Bone marrow (tissue), 2 donors: Measurements from ENCODE around the gene SLC12A2.

Source experiments
- DNase-seq, 2 donors: peaks; one replicate each; lab custom pipeline; 2025; lab: John Stamatoyannopoulos, UW

SLC12A2 gene

GRCh38 chr5:128097224-128097623, 13.7 kb downstream of the SLC12A2 start:
- no peak for DNase-seq

DNA sequence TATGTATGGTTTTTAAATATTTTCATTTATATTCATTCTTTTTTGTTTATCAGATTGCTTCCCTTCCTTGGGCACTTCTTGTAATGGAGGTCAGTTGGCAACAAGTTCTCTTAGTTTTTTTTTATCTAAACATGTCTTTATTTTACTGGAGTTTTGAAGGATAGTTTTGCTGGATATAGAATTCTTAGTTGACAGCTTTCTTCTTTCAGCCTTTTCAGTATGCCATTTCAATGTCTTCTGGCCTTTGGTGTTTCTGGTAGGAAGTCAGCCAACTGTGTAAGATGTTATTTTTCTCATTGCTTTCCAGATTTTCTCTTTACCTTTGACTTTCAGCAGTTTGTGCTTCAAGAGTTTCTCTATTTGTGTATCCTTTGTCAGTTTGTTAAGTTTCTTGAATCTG, 14.2 kb downstream of the SLC12A2 start:
- no peak for DNase-seq

DNA sequence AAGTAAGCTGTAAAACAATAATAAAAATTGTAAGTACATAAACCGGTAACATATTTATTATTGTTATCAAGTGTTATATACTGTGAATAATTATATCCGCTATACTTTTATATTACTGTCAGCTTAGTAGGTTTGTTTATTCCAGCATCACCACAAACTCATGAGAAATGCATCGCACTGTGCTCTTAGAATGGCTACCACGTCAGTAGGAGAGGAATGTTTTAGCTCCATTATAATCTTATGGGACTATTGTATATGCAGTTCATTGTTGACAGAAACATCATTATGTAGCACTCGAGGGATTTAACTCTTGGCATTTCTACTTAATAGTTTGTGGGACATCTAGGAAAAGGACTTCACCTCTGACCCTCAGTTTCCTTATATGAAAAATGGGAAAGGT, 16.4 kb downstream of the SLC12A2 start:
- no peak for DNase-seq

DNA sequence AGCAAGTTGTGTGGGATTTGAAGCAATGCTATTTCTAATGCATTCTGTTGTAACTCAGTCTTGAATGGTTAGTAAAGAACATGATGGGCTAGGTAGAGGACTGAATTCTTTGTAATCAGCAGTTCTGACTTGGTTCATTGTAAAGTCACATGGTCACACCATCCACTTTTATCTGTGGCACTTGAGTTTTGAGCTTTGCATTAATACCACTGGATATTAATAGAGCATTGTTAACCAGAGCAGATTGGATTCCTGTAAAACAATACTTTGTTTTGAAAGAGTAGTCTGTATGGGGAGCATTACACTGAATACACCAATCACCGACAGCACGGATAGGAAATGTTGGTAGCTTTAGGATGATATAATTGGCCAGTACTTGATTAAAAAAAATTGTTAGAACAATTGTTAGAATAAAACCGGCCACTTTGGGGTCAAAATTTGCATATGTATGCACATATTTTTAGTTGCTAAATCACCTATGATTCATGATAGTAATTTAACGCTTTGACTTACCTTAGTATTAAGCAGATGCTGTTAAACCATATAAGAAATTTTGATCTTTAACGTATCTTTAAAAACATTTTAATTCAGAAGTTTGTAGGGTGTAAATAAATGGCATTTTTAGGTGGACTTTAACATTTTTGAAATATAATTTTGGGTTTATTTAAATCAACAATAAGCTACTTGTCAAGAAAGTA, 17.4 kb downstream of the SLC12A2 start:
- no peak for DNase-seq

DNA sequence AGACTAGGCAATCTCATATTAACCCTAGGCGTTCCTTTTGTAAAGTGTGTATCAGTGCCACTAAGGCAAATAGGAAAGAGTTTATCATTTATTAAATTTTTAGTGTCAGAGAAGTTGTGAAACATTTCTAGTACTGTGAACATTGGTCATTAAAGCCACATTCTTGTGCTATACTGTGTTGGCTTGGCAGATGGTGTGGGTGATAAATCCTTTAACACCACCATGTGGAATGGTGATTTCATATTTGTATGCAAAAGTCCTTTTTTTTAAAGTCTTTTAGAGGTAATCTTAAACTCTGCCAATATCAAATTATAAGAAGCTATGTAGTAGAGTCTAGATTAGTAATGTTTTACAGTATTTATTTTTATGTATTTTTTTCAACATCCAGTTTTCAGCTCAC, 18.1 kb downstream of the SLC12A2 start:
- DNase-seq = no peak

DNA sequence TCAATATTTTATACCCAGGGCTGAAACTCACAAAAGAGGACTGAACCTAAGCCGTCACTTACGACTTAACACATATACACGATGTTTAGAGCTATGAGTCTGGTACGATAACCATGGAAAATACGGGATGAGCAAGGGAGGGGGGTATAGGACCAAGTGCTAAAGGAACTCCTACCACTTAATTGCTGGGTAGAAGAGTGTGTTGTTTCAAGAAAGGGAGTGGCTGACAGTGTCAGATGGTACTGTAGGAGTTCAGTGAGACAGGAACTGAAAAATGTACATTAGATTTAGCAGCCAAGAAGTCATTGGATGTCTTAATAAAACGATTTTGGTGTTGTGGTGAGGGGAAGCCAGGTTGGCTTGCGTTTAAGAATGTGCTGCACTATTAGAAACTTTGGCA, 21.6 kb downstream of the SLC12A2 start:
- DNase-seq = no peak

- DNase-seq = no peak
These were observed 25.6 kb downstream of the SLC12A2 start for GRCh38 chr5:128109138-128109537.

- no peak for DNase-seq
These were observed 26.2 kb downstream of the SLC12A2 start for GRCh38 chr5:128109766-128110165.

GRCh38 chr5:128111818-128112448, 28.4 kb downstream of the SLC12A2 start:
- peak in 1 of 2 donors; percentile 11 for DNase-seq

DNA sequence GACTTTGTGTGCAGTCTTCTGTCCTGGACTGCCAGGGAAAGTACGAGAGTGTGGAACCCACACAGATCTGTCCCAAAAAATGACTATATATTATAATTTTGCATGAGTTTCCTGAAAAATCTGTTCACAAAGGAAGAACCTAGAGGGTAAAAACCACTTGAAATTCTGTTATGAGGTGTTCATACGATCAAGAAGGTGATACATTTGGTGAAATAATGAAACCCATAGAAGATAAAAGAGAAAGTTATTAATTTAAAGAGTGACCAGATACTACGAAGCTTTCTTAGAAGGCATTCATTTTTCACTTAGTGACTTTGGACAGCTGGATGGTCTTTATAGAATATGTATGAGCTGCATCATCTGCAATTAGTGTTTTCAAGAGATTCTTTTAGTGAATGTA, 32.9 kb downstream of the SLC12A2 start:
- no peak for DNase-seq

- no peak for DNase-seq
These were observed 34.6 kb downstream of the SLC12A2 start for GRCh38 chr5:128118214-128118613.

DNA sequence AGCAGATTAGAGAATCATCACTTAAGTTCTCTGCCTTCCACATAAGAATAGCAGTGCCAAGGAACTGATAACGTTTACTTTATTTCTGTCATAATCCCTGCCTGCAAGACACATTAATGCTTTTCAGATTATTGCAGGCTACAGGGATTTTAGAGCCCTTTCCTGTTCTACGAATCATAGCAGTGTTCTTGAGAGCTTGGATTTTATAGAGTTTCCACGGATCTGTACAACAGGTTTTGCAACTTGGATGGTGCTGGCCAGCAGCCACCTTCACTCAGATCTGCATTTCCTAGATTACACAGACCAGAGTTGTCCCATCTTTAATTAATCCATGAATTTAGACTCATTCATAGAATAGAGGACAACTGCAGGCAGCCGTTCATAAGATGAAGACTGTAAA, 38.1 kb downstream of the SLC12A2 start:
- no peak for DNase-seq

DNA sequence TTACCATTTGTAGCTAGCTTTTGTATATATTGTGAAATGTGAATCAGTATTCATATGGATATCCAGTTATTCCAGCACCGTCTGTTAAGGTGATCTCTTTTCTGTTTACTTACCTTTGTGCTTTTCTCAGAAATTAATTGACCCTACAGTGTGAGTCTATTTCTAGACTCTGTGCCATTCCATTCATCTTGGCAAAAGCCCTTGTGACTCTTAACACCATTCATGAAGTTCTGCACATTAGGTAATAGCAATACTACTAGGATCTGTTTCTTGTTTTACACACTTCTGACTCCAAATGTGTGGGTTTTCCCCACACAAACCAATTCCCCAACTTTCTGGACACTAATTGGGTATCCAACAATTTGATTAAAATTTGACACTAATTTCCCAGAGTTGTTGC, 40.4 kb downstream of the SLC12A2 start:
- DNase-seq = no peak

DNA sequence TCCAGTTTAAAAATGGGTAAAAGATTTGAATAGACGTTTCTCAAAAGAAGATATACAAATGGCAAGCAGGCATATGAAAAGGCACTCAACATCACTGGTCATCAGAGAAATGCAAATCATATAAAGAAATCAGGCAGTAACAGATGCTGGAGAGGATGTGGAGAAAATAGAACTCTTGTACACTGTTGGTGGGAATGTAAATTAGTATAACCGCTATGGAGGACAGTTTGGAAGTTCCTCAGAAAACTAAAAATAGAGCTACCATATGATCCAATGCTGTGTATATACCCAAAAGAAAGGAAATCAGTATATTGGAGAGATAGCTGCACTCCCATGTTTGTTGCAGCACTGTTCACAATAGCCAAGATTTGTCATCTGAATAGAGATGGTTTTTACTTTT, 42.7 kb downstream of the SLC12A2 start:
- DNase-seq = no peak

- no peak for DNase-seq
These were observed 48.9 kb downstream of the SLC12A2 start for GRCh38 chr5:128132499-128132898.

- no peak for DNase-seq
These were observed 51.7 kb downstream of the SLC12A2 start for GRCh38 chr5:128135286-128135685.

- DNase-seq = no peak
These were observed 60.3 kb downstream of the SLC12A2 start for GRCh38 chr5:128143911-128144310.

DNA sequence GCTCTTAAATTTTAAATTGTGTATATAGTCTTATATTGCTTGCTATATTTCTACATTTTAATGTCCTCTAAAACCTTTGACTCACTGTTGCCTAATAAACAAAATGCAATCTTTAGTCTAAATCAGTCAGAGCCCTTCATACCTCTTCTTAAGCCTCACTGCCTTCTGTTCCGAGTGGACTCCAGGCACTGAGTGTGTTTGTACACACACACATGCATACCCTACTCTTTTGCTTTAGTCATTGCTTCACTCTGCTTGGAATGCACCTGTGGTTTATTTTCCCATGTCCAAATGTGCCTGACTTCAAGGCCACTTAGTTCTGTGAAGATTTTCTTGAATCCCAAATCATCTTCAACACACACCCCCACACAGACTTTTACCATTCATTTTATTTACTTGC, 60.9 kb downstream of the SLC12A2 start:
- no peak for DNase-seq

- no peak for DNase-seq
These were observed 63.1 kb downstream of the SLC12A2 start for GRCh38 chr5:128146671-128147070.

GRCh38 chr5:128154943-128155342, 71.4 kb downstream of the SLC12A2 start:
- no peak for DNase-seq

GRCh38 chr5:128155776-128156175, 72.2 kb downstream of the SLC12A2 start:
- DNase-seq = no peak

GRCh38 chr5:128156521-128156920, 73.0 kb downstream of the SLC12A2 start:
- DNase-seq = no peak

GRCh38 chr5:128158342-128158741, 74.8 kb downstream of the SLC12A2 start:
- no peak for DNase-seq

DNA sequence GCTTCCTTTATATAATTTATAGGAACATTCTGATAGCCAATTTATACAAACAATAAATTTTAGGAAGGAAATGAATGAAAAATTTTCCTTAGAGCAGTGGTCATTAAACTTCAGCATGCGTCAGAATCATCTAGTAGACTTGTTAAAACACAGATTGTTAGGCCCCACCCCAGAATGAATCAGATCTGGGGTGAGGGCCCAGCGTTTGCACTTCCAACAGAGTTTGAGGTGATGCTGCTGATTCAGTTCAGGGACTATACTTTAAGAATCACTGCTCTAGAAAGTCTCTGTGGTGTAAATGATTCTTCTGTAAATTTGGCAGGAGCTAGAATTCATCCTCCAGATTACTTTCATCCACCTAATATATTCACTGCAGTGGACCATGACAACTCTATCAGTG, 80.4 kb downstream of the SLC12A2 start:
- no peak for DNase-seq
